ENCODE data around the gene DRC1. TPM values are rescaled to one million over a fixed set of nuclear protein-coding genes. Genes with fewer than 3 reads are reported as not detected.

The DRC1 gene
- total RNA-seq, 1 donor from 2014 or later: 2.3 TPM

GRCh38 chr2:26457251-26457666 lies 55.5 kb downstream of the DRC1 start:
- no peak for DNase-seq
- Mint-ChIP-seq H3K4me1 (ENCODE audit: low read depth, unreplicated experiment) (no peaks in the 10 kb centered on the region), H3K36me3 (ENCODE audit: unreplicated experiment) (no peaks in the 10 kb centered on the region), H3K4me3 (ENCODE audit: unreplicated experiment) (no peak overlapping the region), H3K27ac (ENCODE audit: unreplicated experiment) (no peak overlapping the region), H3K9me3 (ENCODE audit: unreplicated experiment) (peaks cover 4% of the 10 kb centered on the region), H3K27me3 (ENCODE audit: unreplicated experiment) (peaks cover 5% of the 10 kb centered on the region)
- TF ChIP-seq CTCF (IDR thresholded peaks at IDR 0.05; ENCODE audit: partially characterized antibody, unreplicated experiment): no peak

GRCh38 chr2:26457695-26458364 lies 56.1 kb downstream of the DRC1 start:
- no peaks in the 10 kb centered on the region for H3K36me3 Mint-ChIP-seq (ENCODE audit: unreplicated experiment)
- no peak overlapping the region for H3K27ac Mint-ChIP-seq (ENCODE audit: unreplicated experiment)
- H3K4me3 Mint-ChIP-seq (ENCODE audit: unreplicated experiment): no peak overlapping the region
- H3K27me3 Mint-ChIP-seq (ENCODE audit: unreplicated experiment): peaks cover 5% of the 10 kb centered on the region
- TF ChIP-seq CTCF (IDR thresholded peaks at IDR 0.05; ENCODE audit: partially characterized antibody, unreplicated experiment): no peak
- H3K9me3 Mint-ChIP-seq (ENCODE audit: unreplicated experiment): peaks cover 4% of the 10 kb centered on the region
- peaks cover 3% of the 10 kb centered on the region for H3K4me1 Mint-ChIP-seq (ENCODE audit: low read depth, unreplicated experiment)
- no peak for DNase-seq

GRCh38 chr2:26458365-26459042 lies 56.8 kb downstream of the DRC1 start:
- H3K4me1 Mint-ChIP-seq (ENCODE audit: low read depth, unreplicated experiment): peaks cover 5% of the 10 kb centered on the region
- no peak for DNase-seq
- H3K4me3 Mint-ChIP-seq (ENCODE audit: unreplicated experiment): no peak overlapping the region

GRCh38 chr2:26459991-26460612 lies 58.4 kb downstream of the DRC1 start:
- Mint-ChIP-seq H3K36me3 (ENCODE audit: unreplicated experiment) (no peaks in the 10 kb centered on the region), H3K4me1 (ENCODE audit: low read depth, unreplicated experiment) (peaks cover 5% of the 10 kb centered on the region), H3K9me3 (ENCODE audit: unreplicated experiment) (peaks cover 4% of the 10 kb centered on the region), H3K27ac (ENCODE audit: unreplicated experiment) (peak overlapping the region; percentile 24), H3K27me3 (ENCODE audit: unreplicated experiment) (peaks cover 5% of the 10 kb centered on the region), H3K4me3 (ENCODE audit: unreplicated experiment) (no peak overlapping the region)
- no peak for DNase-seq
- TF ChIP-seq CTCF (IDR thresholded peaks at IDR 0.05; ENCODE audit: partially characterized antibody, unreplicated experiment): no peak

More at GRCh38 chr2:26458365-26459042, 56.8 kb downstream of the DRC1 start:
- H3K36me3 Mint-ChIP-seq (ENCODE audit: unreplicated experiment): no peaks in the 10 kb centered on the region
- peaks cover 5% of the 10 kb centered on the region for H3K27me3 Mint-ChIP-seq (ENCODE audit: unreplicated experiment)
- H3K9me3 Mint-ChIP-seq (ENCODE audit: unreplicated experiment): peaks cover 4% of the 10 kb centered on the region
- TF ChIP-seq CTCF (IDR thresholded peaks at IDR 0.05; ENCODE audit: partially characterized antibody, unreplicated experiment): no peak
- no peak overlapping the region for H3K27ac Mint-ChIP-seq (ENCODE audit: unreplicated experiment)

- Mint-ChIP-seq H3K4me1 (ENCODE audit: low read depth, unreplicated experiment) (peaks cover 5% of the 10 kb centered on the region), H3K9me3 (ENCODE audit: unreplicated experiment) (peaks cover 4% of the 10 kb centered on the region), H3K36me3 (ENCODE audit: unreplicated experiment) (no peaks in the 10 kb centered on the region), H3K27me3 (ENCODE audit: unreplicated experiment) (peaks cover 5% of the 10 kb centered on the region), H3K27ac (ENCODE audit: unreplicated experiment) (no peak overlapping the region), H3K4me3 (ENCODE audit: unreplicated experiment) (no peak overlapping the region)
- no peak for TF ChIP-seq CTCF (IDR thresholded peaks at IDR 0.05; ENCODE audit: partially characterized antibody, unreplicated experiment)
- no peak for DNase-seq
These were observed 58.9 kb downstream of the DRC1 start for GRCh38 chr2:26460613-26461031.
